Activated CD8-positive, alpha-beta memory T cell treated with anti-CD3 and anti-CD28 coated beads, Interleukin-2, amount 50 U/mL, for 24 hours (primary cell): ENCODE results near the gene KRTAP4-9.
"Not testable (repeated sequence)": the region's sequence is repeated elsewhere in the genome, so short reads cannot be mapped to it uniquely, and the experiment has no call there.

Source experiments
- DNase-seq: peaks from one replicate; pipeline ENCODE4 v3.0.0-alpha.2; 2020; ENCODE audit errors: extremely low read depth

Gene KRTAP4-9

GRCh38 chr17:41098042-41098441, 7.1 kb upstream of the KRTAP4-9 start, which contains the start of gene KRTAP4-8:
Gene KRTAP4-8, minus strand, starts transcription at chr17:41098142. Its CDS starts 58 bp downstream, at chr17:41098084.
- no peak for DNase-seq

GRCh38 chr17:41098481-41098880, 6.7 kb upstream of the KRTAP4-9 start:
- DNase-seq: no peak

GRCh38 chr17:41099682-41100480, 5.3 kb upstream of the KRTAP4-9 start:
- DNase-seq: not testable (repeated sequence)

GRCh38 chr17:41101586-41102259, 3.5 kb upstream of the KRTAP4-9 start, which contains the start of gene KRTAP4-16:
Gene KRTAP4-16, minus strand, starts transcription at chr17:41102209. Its CDS starts 0 bp downstream, at chr17:41102209.
- DNase-seq: no peak

GRCh38 chr17:41103896-41104295, 1.3 kb upstream of the KRTAP4-9 start:
- DNase-seq: no peak

GRCh38 chr17:41104386-41105038, 677 bp upstream of the KRTAP4-9 start:
- not testable (repeated sequence) for DNase-seq

- no peak for DNase-seq
Measured at GRCh38 chr17:41107941-41108450, 2.8 kb downstream of the KRTAP4-9 start.

GRCh38 chr17:41108728-41109386, 3.7 kb downstream of the KRTAP4-9 start:
- not testable (repeated sequence) for DNase-seq

GRCh38 chr17:41111151-41111885, 6.1 kb downstream of the KRTAP4-9 start:
- no peak for DNase-seq

GRCh38 chr17:41116297-41116696, 11.1 kb downstream of the KRTAP4-9 start:
- DNase-seq: no peak

GRCh38 chr17:41117846-41118386, 12.7 kb downstream of the KRTAP4-9 start, which contains the start of gene KRTAP4-11:
Gene KRTAP4-11, minus strand, starts transcription at chr17:41118373. Its CDS starts 58 bp downstream, at chr17:41118315.
- DNase-seq: not testable (repeated sequence)

GRCh38 chr17:41118721-41119120, 13.5 kb downstream of the KRTAP4-9 start:
- DNase-seq: no peak

GRCh38 chr17:41119696-41120690, 14.8 kb downstream of the KRTAP4-9 start:
- not testable (repeated sequence) for DNase-seq

- no peak for DNase-seq
Measured at GRCh38 chr17:41121742-41122141, 16.6 kb downstream of the KRTAP4-9 start.

GRCh38 chr17:41123292-41123990, 18.3 kb downstream of the KRTAP4-9 start:
- DNase-seq: not testable (repeated sequence)

GRCh38 chr17:41123991-41124371, 18.8 kb downstream of the KRTAP4-9 start, which contains the start of gene KRTAP4-12:
Gene KRTAP4-12, minus strand, starts transcription at chr17:41124182. Its CDS starts 60 bp downstream, at chr17:41124122.
- not testable (repeated sequence) for DNase-seq

GRCh38 chr17:41125064-41125463, 19.9 kb downstream of the KRTAP4-9 start:
- DNase-seq: no peak

GRCh38 chr17:41126412-41126811, 21.2 kb downstream of the KRTAP4-9 start:
- DNase-seq: no peak
